ENCODE measurements around the gene PLPPR2. TPM values are rescaled to one million over a fixed set of nuclear protein-coding genes. Genes with fewer than 3 reads are reported as not detected.

Gene PLPPR2
- total and polyA plus RNA-seq, 4 donors = 9.1 to 35.1 (median 24.3) TPM

DNA sequence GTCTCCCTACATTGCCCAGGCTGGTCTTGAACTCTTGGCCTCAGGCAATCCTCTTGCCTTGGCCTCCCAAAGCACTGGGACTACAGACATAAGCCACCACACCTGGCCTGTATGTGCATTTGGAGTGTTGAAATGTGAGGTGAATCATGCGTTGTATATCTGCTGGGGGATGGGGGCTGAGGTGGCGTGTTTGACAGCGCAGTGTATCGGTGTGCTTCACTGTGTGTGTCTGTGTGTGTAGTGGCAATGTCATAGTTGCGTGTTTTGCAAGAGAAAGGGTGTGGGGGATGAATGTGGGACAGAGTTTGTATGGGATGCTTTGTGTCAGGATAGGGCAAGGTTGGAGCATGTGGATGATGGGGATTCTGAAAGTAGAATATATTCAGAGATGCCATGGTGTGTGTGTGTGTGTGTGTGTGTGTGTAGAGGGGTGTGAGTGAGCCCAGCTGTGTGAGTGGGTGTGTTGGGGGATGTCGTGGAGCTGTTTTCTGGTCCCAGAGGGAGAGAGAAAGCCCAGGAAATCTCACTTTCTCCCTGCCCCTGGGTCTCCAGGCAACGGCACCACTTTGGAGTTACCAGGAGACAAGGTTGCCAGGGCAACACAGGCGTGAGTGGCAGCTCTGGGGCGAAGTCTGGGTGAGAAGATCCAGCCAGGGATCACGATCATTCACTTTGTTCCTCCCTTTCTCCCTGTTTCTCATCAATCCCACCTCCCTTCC lies 18.1 kb downstream of the PLPPR2 start:
- peaks cover 0 to 17% (median 13%) of the 10 kb centered on the region in 5 donors for H3K4me1 ChIP-seq (ENCODE audit: control insufficient read depth in 5 of 5, insufficient read depth in 5 of 5, low read length in 5 of 5)
- no peaks in the 10 kb centered on the region for H3K9me3 ChIP-seq (ENCODE audit: control insufficient read depth in 4 of 4, insufficient read depth in 3 of 4, low read length in 3 of 4)
- H3K27me3 ChIP-seq (ENCODE audit: control insufficient read depth in 3 of 3, insufficient read depth in 3 of 3, low read length in 2 of 3) = no peaks in the 10 kb centered on the region
- DNase-seq (peak; percentile 65 to 72 (median 70)), ATAC-seq (ENCODE audit: insufficient read depth, low FRiP score) (no peak)
- no peak overlapping the region for H3K27ac ChIP-seq (ENCODE audit: low read depth in 1 of 2, low read length in 1 of 2)
- no peak overlapping the region for H3K4me3 ChIP-seq
- TF ChIP-seq, protein P1, sequence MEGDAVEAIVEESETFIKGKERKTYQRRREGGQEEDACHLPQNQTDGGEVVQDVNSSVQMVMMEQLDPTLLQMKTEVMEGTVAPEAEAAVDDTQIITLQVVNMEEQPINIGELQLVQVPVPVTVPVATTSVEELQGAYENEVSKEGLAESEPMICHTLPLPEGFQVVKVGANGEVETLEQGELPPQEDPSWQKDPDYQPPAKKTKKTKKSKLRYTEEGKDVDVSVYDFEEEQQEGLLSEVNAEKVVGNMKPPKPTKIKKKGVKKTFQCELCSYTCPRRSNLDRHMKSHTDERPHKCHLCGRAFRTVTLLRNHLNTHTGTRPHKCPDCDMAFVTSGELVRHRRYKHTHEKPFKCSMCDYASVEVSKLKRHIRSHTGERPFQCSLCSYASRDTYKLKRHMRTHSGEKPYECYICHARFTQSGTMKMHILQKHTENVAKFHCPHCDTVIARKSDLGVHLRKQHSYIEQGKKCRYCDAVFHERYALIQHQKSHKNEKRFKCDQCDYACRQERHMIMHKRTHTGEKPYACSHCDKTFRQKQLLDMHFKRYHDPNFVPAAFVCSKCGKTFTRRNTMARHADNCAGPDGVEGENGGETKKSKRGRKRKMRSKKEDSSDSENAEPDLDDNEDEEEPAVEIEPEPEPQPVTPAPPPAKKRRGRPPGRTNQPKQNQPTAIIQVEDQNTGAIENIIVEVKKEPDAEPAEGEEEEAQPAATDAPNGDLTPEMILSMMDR (IDR thresholded peaks at IDR 0.05; ENCODE audit: control extremely low read depth, extremely low read depth) = no peak
- WGBS, 2 donors = 51 to 52% methylated on average over 10 of the region's 10 CpGs
- peak overlapping the region in 1 of 2 donors; percentile 77 for H3K9ac ChIP-seq (ENCODE audit: insufficient read depth in 1 of 2, low read length in 2 of 2)
- H3K36me3 ChIP-seq (ENCODE audit: control insufficient read depth in 4 of 4, insufficient read depth in 4 of 4, low read length in 4 of 4) = peaks cover 0 to 5% (median 0%) of the 10 kb centered on the region in 4 donors

DNA sequence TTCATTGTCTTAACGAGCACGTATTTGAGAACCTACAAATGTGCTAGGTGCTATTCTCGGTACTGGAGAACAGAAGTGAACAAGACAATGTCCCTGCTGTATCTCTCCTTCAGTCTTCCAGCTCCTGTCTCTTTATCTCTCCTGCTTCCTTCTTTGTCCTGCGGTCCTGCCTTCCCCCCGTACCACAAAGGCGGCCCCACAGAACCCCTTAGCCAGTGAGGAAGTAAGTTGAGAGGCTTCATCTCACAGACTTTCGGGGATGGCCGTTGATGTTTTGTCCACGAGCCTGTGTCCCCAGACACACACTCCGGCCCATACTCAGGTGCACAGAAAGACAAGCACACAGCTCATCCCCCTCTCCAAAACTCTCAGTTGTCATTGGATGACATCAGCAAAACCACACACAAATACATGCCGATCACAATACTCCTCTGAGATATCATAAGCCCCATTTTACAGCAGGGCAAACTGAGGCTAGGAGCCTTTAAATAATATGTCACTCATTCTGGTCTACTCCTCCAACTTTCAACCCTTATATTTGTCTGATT lies 18.7 kb downstream of the PLPPR2 start:
- Histone ChIP-seq H3K9ac (ENCODE audit: insufficient read depth in 1 of 2, low read length in 2 of 2) (peak overlapping the region in 1 of 2 donors; percentile 77), H3K4me1 (ENCODE audit: control insufficient read depth in 5 of 5, insufficient read depth in 5 of 5, low read length in 5 of 5) (peaks cover 0 to 17% (median 13%) of the 10 kb centered on the region in 5 donors), H3K27me3 (ENCODE audit: control insufficient read depth in 3 of 3, insufficient read depth in 3 of 3, low read length in 2 of 3) (no peaks in the 10 kb centered on the region), H3K27ac (ENCODE audit: low read depth in 1 of 2, low read length in 1 of 2) (no peak overlapping the region), H3K4me3 (peak overlapping the region; percentile 17), H3K9me3 (ENCODE audit: control insufficient read depth in 4 of 4, insufficient read depth in 3 of 4, low read length in 3 of 4) (no peaks in the 10 kb centered on the region), H3K36me3 (ENCODE audit: control insufficient read depth in 4 of 4, insufficient read depth in 4 of 4, low read length in 4 of 4) (peaks cover 0 to 5% (median 0%) of the 10 kb centered on the region in 4 donors)
- 17 to 31% methylated on average over 11 of the region's 11 CpGs for WGBS, 2 donors
- DNase-seq = no peak
- TF ChIP-seq, protein P1 (IDR thresholded peaks at IDR 0.05; ENCODE audit: control extremely low read depth, extremely low read depth) = no peak
- no peak for ATAC-seq (ENCODE audit: insufficient read depth, low FRiP score)

DNA sequence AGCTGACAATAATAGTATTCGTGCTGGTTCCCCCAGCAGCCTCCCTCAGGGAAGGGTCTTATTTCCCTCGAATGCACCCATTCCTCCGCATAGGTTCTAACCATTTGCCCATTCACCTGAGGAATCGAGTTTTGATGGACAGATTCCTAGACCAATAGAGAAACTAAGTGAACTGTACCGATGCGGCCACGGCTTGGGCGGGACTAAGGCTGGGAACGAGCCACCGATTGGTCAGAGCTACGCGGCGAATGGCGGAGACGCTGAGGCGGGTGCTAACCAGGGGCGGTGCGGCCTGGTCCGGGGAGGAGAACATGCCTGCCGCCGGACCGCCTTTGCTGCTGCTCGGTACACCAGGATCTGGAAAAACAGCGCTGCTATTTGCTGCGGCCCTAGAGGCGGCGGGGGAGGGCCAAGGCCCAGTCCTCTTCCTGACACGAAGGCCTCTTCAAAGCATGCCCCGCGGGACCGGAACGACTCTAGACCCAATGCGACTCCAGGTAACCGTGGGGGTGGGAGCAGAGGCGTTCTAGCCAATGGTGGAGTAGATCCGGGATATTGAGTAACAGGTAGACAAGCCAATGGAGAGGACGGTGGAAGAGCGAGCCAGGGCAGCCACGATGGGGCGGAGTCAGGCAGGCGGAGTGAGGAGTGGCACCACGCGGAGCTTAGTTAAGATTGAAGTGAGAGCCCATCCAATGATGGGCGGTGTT lies 19.4 kb downstream of the PLPPR2 start, which contains the start of gene SWSAP1:
TSS of gene SWSAP1 (plus strand) at position 234 of the 710 bp plus-strand sequence. CDS start at position 249, 15 bp downstream.
- DNase-seq = peak; percentile 99 to 100 (median 100)
- ATAC-seq (ENCODE audit: insufficient read depth, low FRiP score) = peak; percentile 93
- TF ChIP-seq, protein P1 (IDR thresholded peaks at IDR 0.05; ENCODE audit: control extremely low read depth, extremely low read depth) = no peak
- Histone ChIP-seq H3K9me3 (ENCODE audit: control insufficient read depth in 4 of 4, insufficient read depth in 3 of 4, low read length in 3 of 4) (no peaks in the 10 kb centered on the region), H3K4me3 (peak within 1 kb of the TSS; percentile 58), H3K27me3 (ENCODE audit: control insufficient read depth in 3 of 3, insufficient read depth in 3 of 3, low read length in 2 of 3) (no peaks in the 10 kb centered on the region), H3K27ac (ENCODE audit: low read depth in 1 of 2, low read length in 1 of 2) (peak within 1 kb of the TSS; percentile 94), H3K4me1 (ENCODE audit: control insufficient read depth in 5 of 5, insufficient read depth in 5 of 5, low read length in 5 of 5) (peaks cover 0 to 17% (median 13%) of the 10 kb centered on the region in 5 donors), H3K9ac (ENCODE audit: insufficient read depth in 1 of 2, low read length in 2 of 2) (peak within 1 kb of the TSS; percentile 14 to 77), H3K36me3 (ENCODE audit: control insufficient read depth in 4 of 4, insufficient read depth in 4 of 4, low read length in 4 of 4) (peaks cover 0 to 5% (median 0%) of the 10 kb centered on the region in 4 donors)
- 0% methylated on average over 44 of the region's 44 CpGs for WGBS, 2 donors
